ENCODE data around the gene SLC35G2. TPM values are rescaled to one million over a fixed set of nuclear protein-coding genes. Genes with fewer than 3 reads are reported as not detected.

SLC35G2 gene
- total RNA-seq, 4 donors from 2014 or later, result 15.1 to 26.1 (median 20.0) TPM

GRCh38 chr3:136898549-136898948, 79.6 kb downstream of the SLC35G2 start:
- TF ChIP-seq CTCF (IDR thresholded peaks at IDR 0.05; ENCODE audit: low read depth), result no peak

GRCh38 chr3:136898954-136899353, 80.0 kb downstream of the SLC35G2 start:
- TF ChIP-seq CTCF (IDR thresholded peaks at IDR 0.05; ENCODE audit: low read depth), result no peak

GRCh38 chr3:136899622-136900158, 80.8 kb downstream of the SLC35G2 start:
- no peak for TF ChIP-seq CTCF (IDR thresholded peaks at IDR 0.05; ENCODE audit: low read depth)

DNA sequence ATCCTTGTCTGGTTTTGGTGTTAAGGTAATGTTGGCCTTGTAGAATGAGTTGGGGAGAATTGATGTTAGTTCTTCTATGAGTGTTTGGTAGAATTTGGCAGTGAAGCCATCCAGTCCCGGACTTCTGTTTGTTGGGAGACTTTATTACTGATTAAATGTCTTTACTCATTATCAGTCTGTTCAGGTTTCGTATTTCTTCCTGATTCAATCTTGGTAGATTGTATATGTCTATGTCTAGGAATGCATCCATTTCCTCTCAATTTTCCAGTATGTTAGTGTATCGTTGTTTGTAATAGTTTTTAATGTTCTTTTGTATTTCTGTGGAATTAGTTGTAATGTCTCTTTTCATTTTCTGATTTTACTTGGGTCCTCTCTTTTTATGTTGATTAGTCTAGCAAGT, 82.5 kb downstream of the SLC35G2 start:
- TF ChIP-seq CTCF (IDR thresholded peaks at IDR 0.05; ENCODE audit: low read depth), result no peak

GRCh38 chr3:136903899-136904298, 85.0 kb downstream of the SLC35G2 start:
- TF ChIP-seq CTCF (IDR thresholded peaks at IDR 0.05; ENCODE audit: low read depth), result no peak

- no peak for TF ChIP-seq CTCF (IDR thresholded peaks at IDR 0.05; ENCODE audit: low read depth)
These were observed 85.8 kb downstream of the SLC35G2 start for GRCh38 chr3:136904746-136905145.

Other genes starting within 250 kb of the SLC35G2 start
- 10 to 100 TPM; 40.9 to 69.0 (median 54.0) TPM for gene STAG1, start 66.7 kb upstream of the SLC35G2 start, total RNA-seq
- 10 to 100 TPM; 62.2 to 97.5 (median 83.9) TPM for gene NCK1, start 43.1 kb downstream of the SLC35G2 start, total RNA-seq
- 1 to 10 TPM; 1.9 to 4.2 (median 3.2) TPM for gene IL20RB, start 138.9 kb downstream of the SLC35G2 start, total RNA-seq